ENCODE results near the gene ACOT11.

DNA sequence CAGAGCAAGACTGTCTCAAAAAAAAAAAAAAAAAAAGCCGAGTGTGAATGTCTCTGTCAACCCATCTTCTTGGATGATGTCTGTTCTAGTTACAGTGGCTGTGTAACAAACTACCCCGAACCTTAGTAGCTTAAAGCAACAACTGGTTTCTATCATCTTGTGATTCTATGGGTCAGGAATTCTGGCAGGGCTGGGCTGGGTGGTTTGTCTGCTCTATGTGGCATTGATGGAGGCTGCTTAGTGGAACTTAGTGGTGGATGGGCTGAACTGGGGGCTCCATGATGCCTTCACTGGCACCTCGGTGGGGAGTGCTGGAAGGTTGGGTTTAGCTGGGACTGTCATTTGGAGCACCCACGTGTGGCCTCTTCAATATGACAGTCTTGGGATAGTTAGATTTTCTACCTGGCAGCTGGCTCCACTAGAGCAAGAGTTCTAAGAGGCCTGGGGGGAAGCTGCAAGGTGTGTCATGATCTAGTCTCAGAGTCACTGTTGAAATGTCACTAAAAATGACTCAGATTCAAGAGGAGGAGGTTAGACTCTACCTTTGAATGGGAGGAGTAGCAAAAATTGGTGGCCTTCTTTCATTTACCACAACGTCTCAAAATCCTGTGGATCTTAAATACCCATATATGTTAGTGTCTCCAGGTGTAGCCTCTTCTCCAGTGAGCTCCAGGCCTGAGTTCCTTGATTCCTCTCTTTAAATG lies 18.6 kb downstream of the ACOT11 start:
- TF ChIP-seq, protein P1, sequence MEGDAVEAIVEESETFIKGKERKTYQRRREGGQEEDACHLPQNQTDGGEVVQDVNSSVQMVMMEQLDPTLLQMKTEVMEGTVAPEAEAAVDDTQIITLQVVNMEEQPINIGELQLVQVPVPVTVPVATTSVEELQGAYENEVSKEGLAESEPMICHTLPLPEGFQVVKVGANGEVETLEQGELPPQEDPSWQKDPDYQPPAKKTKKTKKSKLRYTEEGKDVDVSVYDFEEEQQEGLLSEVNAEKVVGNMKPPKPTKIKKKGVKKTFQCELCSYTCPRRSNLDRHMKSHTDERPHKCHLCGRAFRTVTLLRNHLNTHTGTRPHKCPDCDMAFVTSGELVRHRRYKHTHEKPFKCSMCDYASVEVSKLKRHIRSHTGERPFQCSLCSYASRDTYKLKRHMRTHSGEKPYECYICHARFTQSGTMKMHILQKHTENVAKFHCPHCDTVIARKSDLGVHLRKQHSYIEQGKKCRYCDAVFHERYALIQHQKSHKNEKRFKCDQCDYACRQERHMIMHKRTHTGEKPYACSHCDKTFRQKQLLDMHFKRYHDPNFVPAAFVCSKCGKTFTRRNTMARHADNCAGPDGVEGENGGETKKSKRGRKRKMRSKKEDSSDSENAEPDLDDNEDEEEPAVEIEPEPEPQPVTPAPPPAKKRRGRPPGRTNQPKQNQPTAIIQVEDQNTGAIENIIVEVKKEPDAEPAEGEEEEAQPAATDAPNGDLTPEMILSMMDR (conservative IDR thresholded peaks at IDR 0.05; ENCODE audit: low read depth, low read length), result no peak
- TF ChIP-seq, protein P2, sequence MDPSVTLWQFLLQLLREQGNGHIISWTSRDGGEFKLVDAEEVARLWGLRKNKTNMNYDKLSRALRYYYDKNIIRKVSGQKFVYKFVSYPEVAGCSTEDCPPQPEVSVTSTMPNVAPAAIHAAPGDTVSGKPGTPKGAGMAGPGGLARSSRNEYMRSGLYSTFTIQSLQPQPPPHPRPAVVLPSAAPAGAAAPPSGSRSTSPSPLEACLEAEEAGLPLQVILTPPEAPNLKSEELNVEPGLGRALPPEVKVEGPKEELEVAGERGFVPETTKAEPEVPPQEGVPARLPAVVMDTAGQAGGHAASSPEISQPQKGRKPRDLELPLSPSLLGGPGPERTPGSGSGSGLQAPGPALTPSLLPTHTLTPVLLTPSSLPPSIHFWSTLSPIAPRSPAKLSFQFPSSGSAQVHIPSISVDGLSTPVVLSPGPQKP (IDR thresholded peaks at IDR 0.05; ENCODE audit: borderline replicate concordance, low read depth, low read length), result no peak
- no peak for TF ChIP-seq BHLHE40 (IDR thresholded peaks at IDR 0.05; ENCODE audit: low read depth, low read length)
- no peak for TF ChIP-seq POLR2A (IDR thresholded peaks at IDR 0.05; ENCODE audit: low read depth, low read length)
- no peak for TF ChIP-seq NFE2L2 (IDR thresholded peaks at IDR 0.05; ENCODE audit: low read depth, low read length)
- no peak for TF ChIP-seq FOS (IDR thresholded peaks at IDR 0.05; ENCODE audit: low read depth, low read length)
- no peak for TF ChIP-seq RCOR1 (IDR thresholded peaks at IDR 0.05; ENCODE audit: insufficient replicate concordance, low read length)
- no peak for TF ChIP-seq RAD21 (IDR thresholded peaks at IDR 0.05; ENCODE audit: low read length)
- no peak for TF ChIP-seq MAZ (IDR thresholded peaks at IDR 0.05; ENCODE audit: borderline replicate concordance, low read depth, low read length)
- TF ChIP-seq, protein P3, sequence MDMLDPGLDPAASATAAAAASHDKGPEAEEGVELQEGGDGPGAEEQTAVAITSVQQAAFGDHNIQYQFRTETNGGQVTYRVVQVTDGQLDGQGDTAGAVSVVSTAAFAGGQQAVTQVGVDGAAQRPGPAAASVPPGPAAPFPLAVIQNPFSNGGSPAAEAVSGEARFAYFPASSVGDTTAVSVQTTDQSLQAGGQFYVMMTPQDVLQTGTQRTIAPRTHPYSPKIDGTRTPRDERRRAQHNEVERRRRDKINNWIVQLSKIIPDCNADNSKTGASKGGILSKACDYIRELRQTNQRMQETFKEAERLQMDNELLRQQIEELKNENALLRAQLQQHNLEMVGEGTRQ (IDR thresholded peaks at IDR 0.05; ENCODE audit: low read depth, low read length), result no peak
- TF ChIP-seq SMC3 (IDR thresholded peaks at IDR 0.05; ENCODE audit: low read depth, low read length), result no peak
- TF ChIP-seq MAFK (IDR thresholded peaks at IDR 0.05; ENCODE audit: low read depth, low read length), result no peak
- TF ChIP-seq RFX5 (IDR thresholded peaks at IDR 0.05; ENCODE audit: low read depth, low read length), result no peak
- no peak for TF ChIP-seq MXI1 (IDR thresholded peaks at IDR 0.05; ENCODE audit: borderline replicate concordance, low read depth, low read length)
